HK-2 (cell line): ENCODE results near the gene HYAL1.

ENCODE experiments used
- DNase-seq: peaks from one replicate; pipeline ENCODE4 v3.0.0-alpha.2; 2018; ENCODE audit not compliant: unreplicated experiment

The HYAL1 gene

DNA sequence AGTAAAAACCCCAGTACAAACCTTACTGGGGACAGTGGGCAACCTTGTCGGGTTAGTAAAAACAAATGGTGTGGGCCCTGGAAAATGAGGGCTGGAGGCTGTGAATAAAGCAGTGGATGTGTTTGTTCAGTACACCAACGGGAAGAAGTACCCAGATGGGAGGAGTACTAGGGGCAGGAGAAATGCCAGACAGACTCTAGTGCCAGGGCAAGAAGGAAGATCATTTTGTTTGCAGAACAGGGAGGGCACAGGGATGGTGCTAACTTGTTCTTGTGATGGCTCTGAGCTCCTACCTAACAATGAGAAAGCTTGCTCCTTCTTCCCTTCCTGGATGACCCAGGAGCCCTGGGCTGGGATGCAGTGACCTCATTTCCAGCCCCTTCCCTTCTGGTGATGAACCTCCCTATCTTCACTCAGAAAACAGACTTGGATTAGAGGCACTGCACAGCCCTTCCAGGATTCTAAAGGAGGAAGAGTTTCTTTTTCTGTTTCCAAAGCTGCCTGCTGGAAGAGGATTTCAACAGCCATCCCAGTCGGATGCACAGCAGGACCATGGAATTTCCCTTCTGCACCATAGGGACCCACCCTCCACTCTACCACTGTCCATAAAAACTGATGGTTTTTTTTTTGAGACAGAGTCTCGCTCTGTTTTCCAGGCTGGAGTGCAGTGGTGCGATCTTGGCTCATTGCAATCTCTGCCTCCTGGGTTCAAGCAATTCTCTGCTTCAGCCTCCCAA is 31.1 kb upstream of the HYAL1 start:
- no peak for DNase-seq

DNA sequence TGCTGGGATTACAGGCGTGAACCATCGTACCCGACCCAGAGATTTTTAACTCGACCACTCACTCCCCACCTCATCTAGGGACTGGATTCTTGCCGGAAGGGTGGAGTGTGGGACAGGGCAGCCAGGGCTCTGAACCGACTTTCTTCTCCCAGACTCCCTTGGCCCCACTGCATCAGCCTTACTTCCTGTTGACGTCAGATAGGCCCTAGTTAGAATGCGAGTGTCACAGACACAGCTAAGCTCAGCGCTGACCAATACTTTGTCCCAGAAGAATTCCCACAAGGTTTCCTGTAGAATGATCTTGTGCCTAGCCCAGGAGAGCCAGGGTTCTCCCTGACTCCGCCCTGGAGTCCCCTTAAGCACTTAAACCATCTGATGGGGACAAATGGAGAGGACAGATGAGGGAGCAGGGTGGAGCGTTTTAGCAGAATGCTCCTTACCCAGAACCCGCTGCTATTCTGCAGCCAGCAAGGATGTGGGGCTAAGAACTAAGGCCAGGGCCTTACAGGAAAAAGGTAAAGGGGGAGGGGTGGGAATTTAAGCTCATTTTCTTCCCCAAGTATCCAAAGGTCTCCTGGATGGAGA is 30.5 kb upstream of the HYAL1 start:
- DNase-seq, result no peak

DNA sequence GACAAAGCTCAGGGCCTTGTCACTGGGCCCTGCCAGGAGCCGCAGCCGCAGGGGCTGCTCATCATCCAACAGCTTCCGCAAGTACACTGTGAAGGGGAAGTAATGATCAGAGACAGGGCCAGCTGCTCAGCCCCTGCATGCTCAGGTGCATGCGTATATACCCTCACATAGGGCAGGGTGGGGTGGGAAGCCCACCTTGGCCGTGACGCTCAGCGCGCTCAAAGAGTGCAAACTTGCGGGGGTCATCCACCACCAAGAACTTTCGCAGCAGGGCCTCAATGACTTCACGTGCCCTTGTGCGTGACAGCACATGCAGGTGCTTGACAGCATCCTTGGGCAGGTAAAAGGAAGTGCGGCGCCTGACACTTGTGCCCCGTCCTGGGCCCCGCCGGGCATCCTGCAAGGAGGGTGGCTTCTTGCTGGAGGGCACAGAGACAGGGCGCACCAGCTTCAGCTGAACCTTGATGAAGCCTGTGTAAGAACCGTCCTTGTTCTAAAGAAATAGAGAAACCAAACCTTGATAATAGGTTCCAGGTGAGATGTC is 28.1 kb upstream of the HYAL1 start:
- DNase-seq, result no peak

DNA sequence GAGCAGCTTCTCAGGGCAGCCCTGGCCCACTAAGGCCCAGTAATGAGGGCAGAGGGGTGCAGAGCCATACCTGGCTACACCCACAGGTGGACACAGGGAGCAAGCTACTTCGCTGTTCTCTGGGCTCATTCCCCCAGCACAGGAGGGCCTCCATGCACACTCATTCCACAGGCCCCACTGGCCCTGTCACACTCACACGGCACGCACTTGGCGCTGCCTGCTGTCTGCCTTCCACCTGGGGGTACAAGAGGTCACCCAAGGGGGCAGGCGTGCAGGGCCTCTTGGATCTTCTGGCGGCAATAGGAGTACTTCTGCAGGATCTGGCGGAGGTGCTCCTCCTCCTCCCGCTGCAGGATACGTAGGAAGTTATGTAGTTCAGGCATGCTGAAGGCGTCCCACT is 27.0 kb upstream of the HYAL1 start:
- DNase-seq, result no peak

DNA sequence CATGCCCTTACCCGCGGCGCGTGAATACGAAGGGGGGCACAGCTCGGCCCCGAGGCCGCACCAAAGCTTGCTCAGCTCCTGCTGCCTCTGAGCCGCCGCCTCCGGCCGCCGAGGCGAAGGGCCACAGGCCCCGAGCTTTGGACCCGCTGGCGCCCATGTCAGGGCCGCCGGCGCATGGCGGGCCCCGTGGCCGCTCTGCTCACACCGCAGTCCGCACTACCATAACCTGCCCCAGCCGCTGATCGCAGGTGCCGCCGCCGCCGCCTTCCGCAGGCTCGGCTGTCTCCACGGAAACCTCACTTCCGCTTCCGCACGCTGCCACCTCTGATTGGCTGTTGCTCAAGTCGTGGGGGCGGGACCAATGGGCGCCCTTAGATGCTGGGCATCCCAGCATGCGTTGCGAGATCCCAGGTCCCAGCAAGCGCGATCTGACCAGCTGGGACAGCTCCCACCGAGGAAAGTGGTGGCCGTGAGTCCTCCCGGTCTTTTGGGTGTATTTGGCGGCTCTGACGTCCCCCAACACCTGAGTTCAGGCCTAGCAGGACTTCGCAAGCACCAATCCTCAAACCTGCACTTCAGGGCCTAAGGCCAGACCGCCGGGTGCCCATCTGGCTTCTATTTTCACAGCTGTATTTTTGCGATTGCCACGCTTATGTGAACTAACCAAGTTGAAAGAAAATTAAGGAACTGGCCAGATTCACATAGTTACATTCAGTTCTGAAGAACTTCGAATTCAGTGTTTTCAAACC is 24.7 kb upstream of the HYAL1 start, which contains the start of gene TUSC2:
TSS of gene TUSC2 (minus strand) at position 281 of the 749 bp plus-strand sequence. CDS start at position 157, 124 bp downstream.
- DNase-seq, result peak; percentile 93

DNA sequence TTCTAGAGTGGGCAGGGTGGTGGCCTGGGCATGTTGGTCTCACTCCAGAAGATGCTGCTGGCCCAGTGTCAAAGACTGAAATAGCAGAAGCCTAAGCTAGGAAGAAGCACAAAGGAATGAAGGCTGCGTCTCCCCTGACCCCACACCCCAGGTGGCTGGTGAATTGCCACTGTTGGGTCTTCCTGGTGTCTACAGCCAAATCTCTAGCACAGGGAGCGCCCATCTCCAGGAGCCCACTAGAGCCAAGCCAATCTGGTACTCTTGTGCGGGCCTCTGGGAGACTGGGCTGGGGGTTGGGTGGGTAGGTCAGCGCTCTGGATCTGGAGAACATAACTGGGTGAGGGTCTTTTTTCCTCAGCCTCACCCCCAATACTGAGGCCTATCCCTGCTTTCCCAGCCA is 23.8 kb upstream of the HYAL1 start:
- no peak for DNase-seq

DNA sequence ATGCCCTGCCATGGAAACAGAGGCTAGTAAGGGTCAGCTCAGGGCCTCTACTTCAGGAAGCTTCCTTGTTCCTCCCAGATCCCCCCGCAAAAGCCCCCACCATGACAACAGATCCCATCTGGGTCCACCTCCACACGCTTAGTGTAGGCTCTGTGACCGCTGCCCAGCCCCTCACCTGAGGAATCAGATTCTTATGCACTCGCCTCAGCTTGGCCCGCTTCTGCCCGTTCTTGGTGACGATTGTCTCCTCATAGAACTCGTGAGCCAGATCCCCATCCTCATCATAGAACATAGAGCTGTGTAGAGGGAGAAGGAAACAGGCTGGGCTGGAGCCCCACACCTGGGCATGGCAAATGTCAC is 22.8 kb upstream of the HYAL1 start:
- DNase-seq, result no peak

DNA sequence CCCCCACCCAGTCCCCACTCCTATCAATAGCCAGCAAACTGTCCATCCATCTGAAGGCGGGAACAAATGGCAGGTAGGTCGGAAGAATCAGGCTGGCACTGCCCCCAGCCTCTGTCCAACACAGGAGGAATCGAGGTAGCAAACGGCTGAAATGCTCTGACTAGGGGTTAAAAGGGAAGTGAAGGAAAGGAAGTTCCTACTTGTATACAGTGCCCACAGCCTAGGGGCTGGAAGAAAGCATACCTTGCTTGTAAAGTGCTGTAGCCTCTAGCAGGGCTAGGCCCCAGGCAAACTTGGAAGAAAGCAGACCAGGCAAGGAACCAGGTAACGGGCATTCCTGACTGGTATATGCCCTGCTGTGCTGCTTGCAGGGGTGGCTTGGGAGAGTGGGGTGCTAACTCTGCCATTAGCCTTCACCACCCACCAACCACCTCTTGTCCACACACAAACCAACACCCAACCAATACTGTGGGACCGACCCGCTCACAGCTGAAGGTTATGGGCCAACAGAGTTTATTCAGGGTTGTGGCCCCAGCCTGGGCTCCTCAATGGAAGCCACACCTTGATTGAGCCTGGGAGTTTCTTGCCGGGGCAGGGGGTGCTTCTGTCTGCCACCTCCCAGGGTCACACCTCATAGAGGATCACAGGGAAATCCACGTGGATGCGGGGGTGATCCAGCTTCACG is 22.3 kb upstream of the HYAL1 start:
- no peak for DNase-seq

DNA sequence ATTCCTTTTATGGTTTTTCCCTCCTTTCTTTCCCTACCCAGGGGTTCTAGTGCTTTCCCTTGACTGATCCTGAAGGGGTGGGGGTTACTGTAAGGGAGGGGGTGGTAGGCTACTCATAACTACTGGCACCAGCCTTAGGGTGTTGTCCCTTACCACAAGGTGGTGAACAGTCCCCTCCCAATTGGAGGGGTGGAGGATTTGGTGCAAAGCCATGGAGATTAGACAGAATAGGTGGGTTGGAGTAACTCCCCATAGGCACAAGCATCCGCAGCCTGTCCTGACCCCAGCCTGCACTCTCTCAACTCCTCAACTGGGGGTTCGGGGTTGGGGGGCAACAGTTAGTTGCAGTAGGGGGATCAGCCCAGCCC is 21.7 kb upstream of the HYAL1 start:
- DNase-seq, result no peak

DNA sequence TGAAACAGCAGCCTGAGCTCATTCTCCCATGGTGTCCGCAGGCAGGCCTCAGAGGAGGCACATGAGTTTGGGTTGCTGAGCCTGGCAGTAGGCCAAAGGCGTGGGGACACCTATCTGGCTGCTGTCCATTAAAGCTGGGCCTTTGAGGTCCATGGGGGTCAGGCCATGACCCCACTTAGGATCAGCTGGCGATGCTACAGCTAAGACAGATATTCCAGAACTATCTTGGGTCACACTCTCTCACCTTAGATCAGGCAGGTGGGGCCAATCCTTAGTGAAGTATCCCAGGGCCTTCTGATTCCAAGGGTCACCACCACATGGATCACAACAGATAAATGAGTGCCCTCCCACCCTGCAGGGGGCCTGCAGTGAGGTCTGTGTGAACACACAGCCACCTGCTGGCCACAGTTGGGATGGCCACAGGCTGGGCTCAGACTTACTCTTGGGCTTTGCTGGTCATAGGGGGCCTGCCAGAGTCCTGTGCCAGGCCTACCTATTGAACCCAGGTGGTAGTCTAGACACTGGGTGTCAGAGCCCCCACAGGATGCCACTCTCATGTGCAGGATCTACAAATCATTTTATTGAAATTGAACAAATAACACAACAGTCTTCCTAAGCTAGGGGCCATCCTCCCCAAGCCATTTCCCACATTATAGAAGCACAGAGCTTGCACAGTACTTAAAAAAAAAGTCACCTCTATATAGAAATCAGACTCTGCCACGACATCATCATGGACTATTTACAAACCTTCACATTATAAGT is 21.2 kb upstream of the HYAL1 start:
- DNase-seq, result peak; percentile 59

DNA sequence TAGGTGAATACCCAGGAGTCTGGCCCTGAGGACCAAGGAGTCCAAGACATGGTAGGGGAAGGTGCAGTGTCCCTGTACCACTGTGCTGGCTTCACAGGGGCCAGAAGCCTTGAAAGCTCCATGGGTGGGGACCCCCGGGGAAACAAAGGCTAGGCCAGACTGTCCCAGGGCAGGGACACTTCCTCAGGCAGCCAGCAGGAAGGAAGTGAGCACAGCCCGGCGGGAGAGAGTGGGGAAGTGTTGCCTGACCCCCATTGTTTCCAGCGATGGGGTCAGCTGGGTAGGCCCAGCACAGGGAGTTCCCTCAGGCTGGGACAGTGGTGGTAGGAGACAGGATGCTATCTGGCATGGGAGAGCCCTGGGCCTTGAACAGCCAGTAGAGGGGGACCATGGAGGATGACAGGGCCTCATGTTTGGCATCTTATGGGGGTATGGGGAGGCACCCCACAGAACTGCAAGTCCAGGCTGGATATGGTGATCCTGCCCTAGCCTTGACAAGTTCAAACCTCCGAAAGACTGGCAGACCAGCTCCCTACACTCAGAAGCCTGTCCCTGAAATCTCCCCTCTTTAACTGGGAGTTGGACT is 20.3 kb upstream of the HYAL1 start:
- DNase-seq, result no peak

DNA sequence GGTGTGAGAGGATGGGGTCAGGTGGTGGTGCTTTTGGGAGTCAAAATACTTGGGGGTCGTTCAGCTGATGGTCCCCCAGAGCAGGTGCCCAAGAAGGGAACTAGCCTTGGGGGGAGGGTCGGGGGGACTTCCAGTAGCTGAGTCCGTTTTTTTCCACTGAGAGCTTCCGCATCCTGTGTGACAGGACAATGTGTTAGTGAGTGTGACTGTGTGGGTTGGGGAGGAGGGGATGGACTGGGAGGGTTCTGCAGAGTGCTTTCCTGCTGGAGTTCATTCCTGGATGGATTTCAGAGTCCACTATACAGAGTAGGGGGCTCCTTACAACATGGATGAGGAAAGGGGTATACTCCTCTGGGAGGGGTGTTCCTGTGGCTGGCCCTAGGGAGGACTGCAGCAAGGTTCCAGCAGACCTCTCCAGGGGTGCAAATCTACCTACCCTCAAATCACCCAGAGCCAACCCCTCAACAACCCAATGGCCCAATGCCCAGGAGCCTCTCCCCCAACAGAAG is 19.8 kb upstream of the HYAL1 start:
- no peak for DNase-seq

DNA sequence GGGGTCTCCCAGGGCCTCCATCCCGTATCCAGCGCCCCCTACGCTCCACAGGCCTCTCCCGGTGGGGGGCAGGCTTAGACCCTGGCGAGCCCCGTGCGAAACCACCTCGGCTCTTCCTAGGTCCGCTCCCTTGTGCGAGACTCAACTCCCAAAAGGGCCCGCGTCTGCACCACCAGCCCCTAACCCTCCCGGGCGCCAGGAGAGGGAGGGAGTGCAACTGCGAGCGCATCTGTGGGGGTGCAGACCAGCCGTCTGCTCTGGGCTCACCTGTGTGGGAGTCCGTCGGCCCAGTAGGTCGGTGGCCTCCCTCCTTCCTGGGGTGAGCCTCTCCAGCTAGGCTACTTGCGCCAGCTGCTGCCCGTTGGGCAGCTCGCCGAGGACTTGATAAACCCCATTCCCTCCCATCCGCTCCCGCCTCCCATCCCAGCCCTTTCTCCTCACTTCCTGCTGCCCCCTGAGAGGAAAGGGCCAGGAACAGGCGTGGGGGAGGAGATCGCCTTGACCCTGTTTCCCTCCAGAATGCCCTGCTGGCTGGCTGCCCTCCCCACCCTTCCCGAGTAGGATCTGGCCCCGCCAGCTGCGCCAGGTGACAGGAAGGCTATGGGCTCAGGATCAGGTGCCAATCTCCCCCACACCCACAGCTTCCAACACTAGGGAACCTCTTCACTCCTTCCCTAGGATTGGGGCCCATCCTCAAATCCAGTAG is 19.2 kb upstream of the HYAL1 start, which contains the start of gene HYAL2:
TSS of gene HYAL2 (minus strand) at position 360 of the 706 bp plus-strand sequence. CDS start 2,256 bp downstream, outside the sequence.
- no peak for DNase-seq

DNA sequence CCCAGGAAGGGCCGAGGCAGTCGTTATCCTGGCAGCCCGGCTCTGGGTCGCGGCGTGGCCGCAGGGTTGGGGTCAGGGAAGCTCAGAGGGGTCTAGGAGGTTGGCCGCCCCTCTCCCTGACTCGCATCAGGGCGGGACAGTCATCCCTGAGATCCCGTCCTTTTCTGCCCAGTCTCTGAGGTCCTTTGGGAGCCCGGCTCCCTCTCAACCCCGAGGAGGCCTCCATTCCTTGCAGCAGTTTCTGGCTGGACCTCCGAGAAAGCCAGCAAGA is 18.7 kb upstream of the HYAL1 start:
- DNase-seq, result no peak

DNA sequence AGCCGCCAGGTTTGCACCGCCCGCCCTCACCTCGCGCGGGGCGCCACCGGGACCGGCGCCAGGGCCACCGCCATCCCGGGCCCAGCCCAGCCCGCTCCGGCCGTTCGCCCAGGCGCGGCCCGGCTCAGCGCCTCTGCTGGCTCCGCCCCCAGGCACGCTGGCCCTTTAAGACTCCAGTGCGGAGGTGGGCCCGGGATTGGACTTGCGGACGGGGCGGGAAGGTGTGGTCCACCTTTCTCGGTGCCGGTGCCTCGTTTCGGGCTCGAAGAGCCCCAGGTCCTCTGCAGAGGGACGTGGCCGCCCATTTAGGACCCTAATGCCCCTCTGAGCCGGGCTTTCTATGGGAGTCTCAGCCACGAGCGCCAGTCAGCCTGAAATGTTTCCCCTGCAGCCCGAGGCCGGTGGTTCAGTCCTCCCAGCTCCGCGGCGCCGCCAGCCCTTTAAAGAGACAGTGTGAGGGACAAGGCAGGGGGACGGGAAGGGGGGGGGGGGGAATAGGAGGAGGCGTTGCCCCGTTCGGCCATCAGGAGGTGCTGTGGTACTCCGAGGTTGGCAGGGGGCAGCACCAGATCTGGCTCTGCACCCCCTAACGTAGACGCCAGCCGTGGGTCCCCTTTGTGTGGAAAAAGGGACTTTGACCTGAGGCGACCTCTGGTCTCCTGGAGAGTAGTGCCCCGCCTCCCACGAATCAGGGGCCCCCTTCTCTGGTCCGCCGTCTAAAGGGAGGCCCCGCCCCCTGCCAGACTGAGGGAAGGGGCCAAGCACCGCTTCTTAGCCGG is 18.2 kb upstream of the HYAL1 start:
- DNase-seq, result peak; percentile 81

DNA sequence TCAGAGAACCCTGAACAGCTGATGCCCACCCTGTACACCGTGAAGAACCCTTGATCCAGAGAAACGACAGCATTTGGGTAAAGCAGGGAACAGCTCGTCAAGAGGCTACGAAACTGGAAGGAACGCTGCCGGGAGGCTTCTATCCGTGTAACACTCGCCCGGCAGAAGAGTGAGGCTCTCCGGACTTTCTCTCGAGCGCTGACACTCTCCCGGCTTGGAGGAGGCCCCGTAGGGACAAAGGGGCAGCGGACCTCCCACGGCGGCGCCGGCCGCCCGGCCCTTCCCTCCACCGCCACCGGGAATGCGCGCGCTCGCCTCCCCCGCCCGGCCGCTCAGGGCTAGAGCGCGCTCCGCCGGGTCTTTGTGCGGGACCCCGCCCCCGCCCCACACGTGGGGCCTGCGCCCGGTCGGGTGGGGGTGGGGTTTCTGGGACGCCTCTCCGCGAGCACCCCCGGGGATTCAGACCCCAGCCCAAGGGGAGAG is 17.5 kb upstream of the HYAL1 start:
- DNase-seq, result peak; percentile 63

DNA sequence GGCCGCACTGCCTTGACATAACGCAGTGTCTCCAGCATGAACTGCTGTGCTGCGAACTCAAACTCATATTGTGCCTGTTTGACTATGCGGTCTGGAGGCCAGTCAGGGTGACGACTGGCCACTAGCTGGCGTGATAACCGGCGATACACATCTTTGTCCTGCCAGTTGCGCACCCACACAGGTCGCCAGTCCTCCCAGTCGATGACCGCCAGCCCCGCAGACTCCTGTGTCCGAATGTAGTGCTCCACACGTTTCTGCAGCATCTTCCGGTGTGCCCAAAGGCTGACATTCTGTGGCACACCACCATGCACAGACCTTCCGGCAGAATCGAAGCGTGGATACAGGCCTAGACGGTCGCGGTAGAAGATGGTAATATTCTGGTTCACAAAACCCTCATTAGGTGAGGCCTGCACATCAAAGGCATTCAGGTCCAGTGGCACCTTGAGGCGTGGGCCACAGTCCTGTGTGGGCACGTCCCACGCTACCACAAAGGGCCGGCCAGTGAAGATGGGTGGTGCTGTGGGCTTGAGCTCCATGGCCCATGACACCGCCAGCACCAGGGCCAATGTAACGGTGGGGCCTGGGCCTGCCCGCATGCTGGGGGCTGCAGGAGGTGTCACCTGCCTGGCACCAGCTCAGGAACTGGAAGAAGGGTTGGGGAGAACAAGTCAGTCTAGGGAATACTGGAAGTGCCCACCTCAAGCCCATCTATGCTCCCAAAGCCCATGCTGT is 16.7 kb upstream of the HYAL1 start:
- no peak for DNase-seq

DNA sequence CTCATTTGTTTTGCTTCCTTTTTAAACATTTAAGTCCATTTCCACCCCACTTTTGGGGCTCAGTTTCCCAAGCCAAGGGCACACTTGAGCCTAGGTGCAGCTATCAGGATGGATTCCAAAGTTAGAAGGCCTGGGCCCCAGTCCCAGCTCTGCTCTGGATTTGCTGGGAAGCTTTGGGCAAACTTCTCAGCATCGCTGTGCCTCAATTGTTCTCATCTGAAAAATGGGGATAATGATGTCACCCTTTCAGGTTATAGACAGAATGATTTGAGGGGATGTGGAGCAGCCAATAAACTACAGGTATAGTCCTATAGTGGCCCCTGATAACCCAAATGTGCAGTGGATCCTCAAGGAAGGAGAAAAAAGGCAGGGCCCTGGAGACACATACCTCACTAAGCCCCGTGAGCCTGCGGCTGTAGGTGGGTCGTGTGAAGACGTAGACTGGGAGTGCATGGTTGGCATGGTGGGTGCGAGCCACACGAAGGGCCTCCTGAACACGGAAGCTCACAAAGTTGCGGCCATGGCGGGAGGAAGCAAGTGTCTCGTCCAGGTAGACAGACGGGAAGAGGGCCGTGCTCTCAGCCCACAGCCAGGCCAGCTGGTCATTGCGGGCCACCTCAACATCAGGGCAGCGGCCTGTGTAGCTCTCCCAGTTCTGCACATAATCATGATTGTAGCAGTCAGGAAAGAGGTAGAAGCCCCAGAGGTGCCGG is 16.0 kb upstream of the HYAL1 start:
- DNase-seq, result no peak
